C4-2B (cell line): ENCODE measurements around the gene USP15.

ENCODE experiments used
- CTCF ChIP-seq: fragments of 450-650 bp; conservative IDR thresholded peaks from 2 replicates; pipeline ENCODE4 v1.5.1; 2017; ENCODE audit warnings: mild to moderate bottlenecking
- ZFX ChIP-seq: fragments of 450-650 bp; IDR thresholded peaks from 2 replicates; pipeline ENCODE4 v1.6.1; 2017

GRCh38 chr12:62375603-62376002 lies 115.4 kb downstream of the USP15 start:
- TF ChIP-seq CTCF (no peak), ZFX (no peak)
